Left lobe of liver (tissue), 2 donors: ENCODE data around the gene PALM3. TPM values are rescaled to one million over a fixed set of nuclear protein-coding genes. Genes with fewer than 3 reads are reported as not detected.
A peak's percentile ranks its signal among the peaks of the same experiment; 100 is the strongest.

Experiments used
- ATAC-seq: fragments of 200-7000 bp; cut with Tn5 transposase; one replicate; pipeline ENCODE4 v1.9.1; 2020; ENCODE audit warnings: mild to moderate bottlenecking, moderate library complexity
- DNase-seq: peaks from one replicate; pipeline ENCODE4 v3.0.0-alpha.2; 2020; ENCODE audit warnings: low spot score
- total RNA-seq: library from RNA; stranded (reverse); gene quantifications from one replicate; pipeline ENCODE4 v1.2.1, GENCODE V29; 2021
- donor health status: DM: no; HTN: no; CAD: no; lungs with moderate emphysema.
- donor health status: DM: no; HTN: yes; CAD: no.

Gene PALM3
- total RNA-seq: 42.7 TPM

- peak; percentile 90 for DNase-seq
- ATAC-seq: peak; percentile 86
These were observed at the start of gene PALM3 for GRCh38 chr19:14061751-14062557. Gene PALM3 (minus strand): TSS chr19:14062076. CDS start chr19:14061980, 96 bp downstream.

GRCh38 chr19:14111486-14111885 is 49.6 kb upstream of the PALM3 start:
- ATAC-seq (no peak), DNase-seq (no peak)

GRCh38 chr19:14110650-14111049 is 48.8 kb upstream of the PALM3 start:
- DNase-seq (no peak), ATAC-seq (no peak)

GRCh38 chr19:14107581-14108461 is 45.9 kb upstream of the PALM3 start:
- peak; percentile 27 for ATAC-seq

GRCh38 chr19:14106840-14107239 is 45.0 kb upstream of the PALM3 start:
- DNase-seq (no peak), ATAC-seq (no peak)

More at GRCh38 chr19:14107581-14108461, 45.9 kb upstream of the PALM3 start:
- DNase-seq: no peak

- DNase-seq (no peak), ATAC-seq (no peak)
These were observed 43.8 kb upstream of the PALM3 start for GRCh38 chr19:14105680-14106079.

GRCh38 chr19:14103310-14103709 is 41.4 kb upstream of the PALM3 start:
- no peak for ATAC-seq
- DNase-seq: no peak

GRCh38 chr19:14102756-14103155 is 40.9 kb upstream of the PALM3 start:
- ATAC-seq (no peak), DNase-seq (no peak)

GRCh38 chr19:14102102-14102696 is 40.3 kb upstream of the PALM3 start:
- DNase-seq (no peak), ATAC-seq (no peak)

- ATAC-seq: no peak
- no peak for DNase-seq
These were observed 39.2 kb upstream of the PALM3 start for GRCh38 chr19:14101003-14101545.

- DNase-seq (no peak), ATAC-seq (peak; percentile 62)
These were observed 35.8 kb upstream of the PALM3 start for GRCh38 chr19:14097532-14098151.

- peak; percentile 45 for ATAC-seq
- DNase-seq: no peak
These were observed 34.6 kb upstream of the PALM3 start for GRCh38 chr19:14096272-14096992.

- DNase-seq (no peak), ATAC-seq (no peak)
These were observed 33.0 kb upstream of the PALM3 start for GRCh38 chr19:14094854-14095253.

- ATAC-seq (no peak), DNase-seq (no peak)
These were observed 31.4 kb upstream of the PALM3 start for GRCh38 chr19:14093117-14093823.

GRCh38 chr19:14091813-14092462 is 30.1 kb upstream of the PALM3 start:
- DNase-seq: no peak
- ATAC-seq: no peak

GRCh38 chr19:14091081-14091812 is 29.4 kb upstream of the PALM3 start:
- ATAC-seq: peak; percentile 87
- DNase-seq: peak; percentile 86

- ATAC-seq: peak; percentile 72
- DNase-seq: peak; percentile 90
These were observed 28.7 kb upstream of the PALM3 start, which contains the start of gene SAMD1 for GRCh38 chr19:14090509-14091080. Gene SAMD1 (minus strand): TSS chr19:14090751.
